Thymus (tissue), 11 donors: ENCODE results near the gene PLS1. TPM values are rescaled to one million over a fixed set of nuclear protein-coding genes. Genes with fewer than 3 reads are reported as not detected.

Experiments used
- DNase-seq, 9 donors: peaks; one replicate each; pipeline ENCODE4 v3.0.0-alpha.2; 2013; ENCODE audit warnings: low spot score in 9 of 9, low read depth in 6 of 9, missing footprints in 1 of 9
- H3K27ac ChIP-seq, 2 donors: one replicate each; pipeline ENCODE4 v1.5.1; 2013; ENCODE audit warnings: control low read depth in 1 of 2, low read depth in 1 of 2, low read length in 1 of 2, mild to moderate bottlenecking in 1 of 2, moderate library complexity in 1 of 2
- H3K27me3 ChIP-seq, 2 donors: one replicate each; pipeline ENCODE4 v1.5.1; 2013; ENCODE audit warnings: low read length in 1 of 2; ENCODE audit not compliant: control insufficient read depth in 2 of 2, insufficient read depth in 1 of 2
- H3K36me3 ChIP-seq, 2 donors: one replicate each; pipeline ENCODE4 v1.5.1; 2013; ENCODE audit warnings: low read length in 1 of 2, mild to moderate bottlenecking in 1 of 2, moderate library complexity in 1 of 2; ENCODE audit not compliant: control insufficient read depth in 2 of 2, insufficient read depth in 2 of 2
- H3K4me1 ChIP-seq, 2 donors: one replicate each; pipeline ENCODE4 v1.5.1; 2013; ENCODE audit warnings: low read length in 2 of 2; ENCODE audit not compliant: control insufficient read depth in 2 of 2, insufficient read depth in 2 of 2
- H3K4me3 ChIP-seq, 2 donors: one replicate each; pipeline ENCODE4 v1.5.1; 2013; ENCODE audit warnings: low read length in 2 of 2, control low read depth in 1 of 2, mild to moderate bottlenecking in 1 of 2
- H3K9me3 ChIP-seq, 2 donors: one replicate each; pipeline ENCODE4 v1.5.1; 2013; ENCODE audit warnings: low read length in 1 of 2, mild to moderate bottlenecking in 1 of 2; ENCODE audit not compliant: control insufficient read depth in 2 of 2, insufficient read depth in 1 of 2
- WGBS: extraction: QIAGEN DNeasy Blood & Tissue Kit; methylation state at CpG from one replicate; pipeline ENCODE4 v1.1.7; 2013; 5-methylcytosine and 5-hydroxymethylcytosine counted together
- polyA plus RNA-seq: library from polyadenylated mRNA; stranded (reverse); fragments of 200-250 nt; gene quantifications from one replicate; pipeline ENCODE4 v1.2.3, GENCODE V29; 2013
- total RNA-seq: library from RNA; stranded (reverse); fragments of 120-200 nt; gene quantifications from one replicate; pipeline ENCODE4 v1.2.4, GENCODE V29; 2013
- donor health status: healthy.

Gene PLS1
- total and polyA plus RNA-seq, 2 donors = 2.0 to 9.2 TPM

GRCh38 chr3:142656575-142656974, 60.4 kb downstream of the PLS1 start:
- no peak for DNase-seq
- no peaks in the 10 kb centered on the region for H3K4me1 ChIP-seq
- no peak overlapping the region for H3K4me3 ChIP-seq
- no peak overlapping the region for H3K27ac ChIP-seq
- H3K9me3 ChIP-seq = no peaks in the 10 kb centered on the region
- no peaks in the 10 kb centered on the region for H3K27me3 ChIP-seq
- no peaks in the 10 kb centered on the region for H3K36me3 ChIP-seq

DNA sequence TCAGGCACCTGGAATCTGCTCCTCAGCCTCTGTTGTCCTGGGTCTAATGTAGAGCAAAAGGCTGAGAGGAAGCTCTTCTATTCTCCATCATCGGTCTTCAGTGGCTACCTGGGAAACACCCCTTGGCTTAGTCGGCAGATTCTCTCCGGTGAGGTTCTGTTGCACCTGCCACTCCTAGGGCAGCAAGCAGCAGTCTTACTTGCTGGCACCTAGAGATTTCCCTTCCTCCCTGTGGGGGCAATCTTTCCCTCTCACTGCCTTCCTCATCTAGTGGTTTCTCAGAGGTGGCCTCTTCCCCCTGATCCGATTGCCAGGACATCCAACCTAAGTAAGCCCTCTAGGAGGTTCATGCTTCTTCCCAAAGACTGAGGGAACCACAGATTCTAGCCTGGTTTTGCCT, 60.8 kb downstream of the PLS1 start:
- no peak overlapping the region for H3K4me3 ChIP-seq
- no peaks in the 10 kb centered on the region for H3K4me1 ChIP-seq
- DNase-seq = no peak
- H3K27me3 ChIP-seq = no peaks in the 10 kb centered on the region
- H3K27ac ChIP-seq = no peak overlapping the region
- H3K36me3 ChIP-seq = no peaks in the 10 kb centered on the region
- 96% methylated on average over 4 of the region's 4 CpGs for WGBS
- H3K9me3 ChIP-seq = no peaks in the 10 kb centered on the region

GRCh38 chr3:142660383-142660782, 64.2 kb downstream of the PLS1 start:
- WGBS = 97% methylated on average over 6 of the region's 6 CpGs
- H3K27ac ChIP-seq = no peak overlapping the region

DNA sequence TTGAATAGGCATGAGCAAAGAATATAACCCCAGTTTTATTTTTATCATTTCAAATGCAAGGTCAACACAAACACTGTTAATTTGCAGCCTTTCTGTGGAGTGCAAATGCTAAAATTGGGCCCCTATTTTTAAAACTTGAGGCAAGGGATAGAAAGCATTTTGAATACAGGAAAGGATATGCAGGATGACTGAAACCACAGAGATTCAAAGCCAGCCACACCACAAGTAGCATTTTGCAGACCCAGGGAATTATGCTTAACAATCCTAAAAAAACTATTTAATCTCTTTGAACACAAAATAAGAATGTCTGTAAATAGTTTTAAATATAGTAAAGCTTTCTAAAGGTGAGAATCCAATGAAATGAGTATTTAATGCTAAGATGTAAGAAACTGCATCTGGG, 64.7 kb downstream of the PLS1 start:
- no peak for DNase-seq
- no peak overlapping the region for H3K4me3 ChIP-seq
- H3K36me3 ChIP-seq = no peaks in the 10 kb centered on the region
- no peaks in the 10 kb centered on the region for H3K9me3 ChIP-seq
- no peaks in the 10 kb centered on the region for H3K27me3 ChIP-seq
- H3K27ac ChIP-seq = no peak overlapping the region
- no peaks in the 10 kb centered on the region for H3K4me1 ChIP-seq

More at GRCh38 chr3:142660383-142660782, 64.2 kb downstream of the PLS1 start:
- H3K9me3 ChIP-seq = no peaks in the 10 kb centered on the region
- DNase-seq = no peak
- H3K27me3 ChIP-seq = no peaks in the 10 kb centered on the region
- no peaks in the 10 kb centered on the region for H3K4me1 ChIP-seq
- H3K4me3 ChIP-seq = no peak overlapping the region
- no peaks in the 10 kb centered on the region for H3K36me3 ChIP-seq

DNA sequence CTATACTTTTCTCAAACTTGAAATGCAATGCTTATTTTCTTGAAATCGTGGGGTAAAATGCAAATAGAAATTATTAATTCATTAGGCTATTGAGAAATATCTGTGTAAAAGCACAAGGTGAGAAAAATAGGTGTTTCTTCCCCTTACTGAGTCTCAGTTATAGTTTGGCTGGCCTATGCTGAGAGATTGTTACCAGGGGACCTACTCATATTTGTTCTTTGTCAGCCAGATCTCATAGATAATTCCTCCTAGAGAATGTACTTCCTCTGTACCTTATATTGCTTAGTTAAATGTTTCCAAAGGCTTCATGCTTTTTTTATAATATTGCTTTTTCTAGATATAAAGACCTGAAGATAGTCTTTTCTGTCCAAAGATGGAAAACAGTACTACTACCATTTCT, 67.7 kb downstream of the PLS1 start:
- no peaks in the 10 kb centered on the region for H3K4me1 ChIP-seq
- H3K27ac ChIP-seq = no peak overlapping the region
- H3K36me3 ChIP-seq = no peaks in the 10 kb centered on the region
- H3K9me3 ChIP-seq = no peaks in the 10 kb centered on the region
- no peak for DNase-seq
- H3K4me3 ChIP-seq = no peak overlapping the region
- no peaks in the 10 kb centered on the region for H3K27me3 ChIP-seq
- WGBS = 99% methylated on average over 1 of the region's 1 CpG

- Histone ChIP-seq H3K9me3 (no peaks in the 10 kb centered on the region), H3K27ac (no peak overlapping the region), H3K4me1 (no peaks in the 10 kb centered on the region), H3K27me3 (no peaks in the 10 kb centered on the region), H3K4me3 (no peak overlapping the region), H3K36me3 (no peaks in the 10 kb centered on the region)
- 94% methylated on average over 2 of the region's 2 CpGs for WGBS
- DNase-seq = no peak
These were observed 68.1 kb downstream of the PLS1 start for GRCh38 chr3:142664311-142664710.

- H3K9me3 ChIP-seq = no peaks in the 10 kb centered on the region
- DNase-seq = no peak
- H3K4me3 ChIP-seq = no peak overlapping the region
- H3K4me1 ChIP-seq = no peaks in the 10 kb centered on the region
- no peaks in the 10 kb centered on the region for H3K36me3 ChIP-seq
- no peaks in the 10 kb centered on the region for H3K27me3 ChIP-seq
- no peak overlapping the region for H3K27ac ChIP-seq
- 96% methylated on average over 2 of the region's 2 CpGs for WGBS
These were observed 68.6 kb downstream of the PLS1 start for GRCh38 chr3:142664819-142665218.

- WGBS = 85% methylated on average over 1 of the region's 1 CpG
- Histone ChIP-seq H3K9me3 (no peaks in the 10 kb centered on the region), H3K4me1 (no peaks in the 10 kb centered on the region), H3K27ac (no peak overlapping the region), H3K27me3 (no peaks in the 10 kb centered on the region), H3K4me3 (no peak overlapping the region), H3K36me3 (no peaks in the 10 kb centered on the region)
- no peak for DNase-seq
These were observed 73.9 kb downstream of the PLS1 start for GRCh38 chr3:142670120-142670519.

- Histone ChIP-seq H3K9me3 (no peaks in the 10 kb centered on the region), H3K27me3 (no peaks in the 10 kb centered on the region), H3K4me3 (no peak overlapping the region), H3K27ac (no peak overlapping the region), H3K4me1 (no peaks in the 10 kb centered on the region), H3K36me3 (no peaks in the 10 kb centered on the region)
- no peak for DNase-seq
- 96% methylated on average over 2 of the region's 2 CpGs for WGBS
These were observed 80.0 kb downstream of the PLS1 start for GRCh38 chr3:142676151-142676550.

DNA sequence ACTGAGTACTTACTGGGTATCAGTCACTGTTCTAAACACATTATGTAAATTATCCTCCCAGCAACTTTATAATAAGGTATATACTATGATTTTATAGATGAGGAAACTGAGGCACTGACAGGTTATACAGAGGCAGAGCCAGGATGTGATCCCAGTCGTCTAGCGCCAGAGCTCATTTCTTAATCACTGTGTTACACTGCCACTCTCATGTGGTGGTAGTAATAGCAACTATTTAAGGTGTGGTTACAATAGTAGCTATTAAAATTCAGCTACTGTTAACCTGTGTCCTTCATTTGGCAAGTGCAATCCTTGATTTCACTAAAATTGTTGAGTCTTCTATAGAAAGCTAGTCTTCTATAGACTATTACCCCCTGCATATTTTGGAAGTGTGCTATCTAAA, 84.5 kb downstream of the PLS1 start:
- H3K27me3 ChIP-seq = no peaks in the 10 kb centered on the region
- no peak for DNase-seq
- H3K27ac ChIP-seq = no peak overlapping the region
- 95% methylated on average over 2 of the region's 2 CpGs for WGBS
- H3K9me3 ChIP-seq = no peaks in the 10 kb centered on the region
- no peaks in the 10 kb centered on the region for H3K36me3 ChIP-seq
- H3K4me1 ChIP-seq = no peaks in the 10 kb centered on the region
- no peak overlapping the region for H3K4me3 ChIP-seq
